ENCODE data around the gene PIN1.

DNA sequence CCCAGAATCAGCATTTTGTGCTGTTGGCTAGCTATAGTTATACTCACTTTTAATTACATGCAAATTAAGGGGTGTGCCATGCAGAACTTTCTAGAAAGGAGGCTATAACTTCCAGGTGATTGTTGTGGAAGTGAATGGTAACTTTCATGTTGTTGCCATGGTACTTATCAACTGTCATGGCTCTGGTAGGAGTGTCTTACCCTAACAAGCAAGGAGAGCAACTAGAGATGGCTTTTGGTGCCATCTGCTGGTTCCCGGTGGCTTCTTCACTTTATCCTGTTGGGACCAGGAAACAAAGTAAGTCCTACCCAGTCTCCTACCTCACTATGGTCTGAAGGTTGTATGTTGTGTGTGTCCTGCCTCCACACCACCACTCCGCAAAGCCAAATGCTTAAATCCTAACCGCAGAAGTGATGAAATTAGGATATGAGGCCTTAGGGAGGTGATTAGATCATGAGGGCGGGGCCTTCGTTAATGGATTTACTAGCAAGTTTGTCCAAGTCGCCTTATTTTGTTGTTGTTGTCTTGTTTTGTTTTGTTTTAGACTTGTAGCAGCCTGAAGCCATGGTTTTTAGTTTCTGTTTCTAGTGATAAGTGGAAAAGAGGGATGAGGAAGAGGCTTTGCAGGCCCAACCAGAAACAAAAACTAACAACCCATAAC is 38.9 kb upstream of the PIN1 start:
- TF ChIP-seq, protein P1, sequence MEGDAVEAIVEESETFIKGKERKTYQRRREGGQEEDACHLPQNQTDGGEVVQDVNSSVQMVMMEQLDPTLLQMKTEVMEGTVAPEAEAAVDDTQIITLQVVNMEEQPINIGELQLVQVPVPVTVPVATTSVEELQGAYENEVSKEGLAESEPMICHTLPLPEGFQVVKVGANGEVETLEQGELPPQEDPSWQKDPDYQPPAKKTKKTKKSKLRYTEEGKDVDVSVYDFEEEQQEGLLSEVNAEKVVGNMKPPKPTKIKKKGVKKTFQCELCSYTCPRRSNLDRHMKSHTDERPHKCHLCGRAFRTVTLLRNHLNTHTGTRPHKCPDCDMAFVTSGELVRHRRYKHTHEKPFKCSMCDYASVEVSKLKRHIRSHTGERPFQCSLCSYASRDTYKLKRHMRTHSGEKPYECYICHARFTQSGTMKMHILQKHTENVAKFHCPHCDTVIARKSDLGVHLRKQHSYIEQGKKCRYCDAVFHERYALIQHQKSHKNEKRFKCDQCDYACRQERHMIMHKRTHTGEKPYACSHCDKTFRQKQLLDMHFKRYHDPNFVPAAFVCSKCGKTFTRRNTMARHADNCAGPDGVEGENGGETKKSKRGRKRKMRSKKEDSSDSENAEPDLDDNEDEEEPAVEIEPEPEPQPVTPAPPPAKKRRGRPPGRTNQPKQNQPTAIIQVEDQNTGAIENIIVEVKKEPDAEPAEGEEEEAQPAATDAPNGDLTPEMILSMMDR (IDR thresholded peaks at IDR 0.05), result peak in 1 of 3 donors; percentile 69
- TF ChIP-seq POLR2A (IDR thresholded peaks at IDR 0.05), result no peak
